ENCODE results near the gene FLT3. TPM values are rescaled to one million over a fixed set of nuclear protein-coding genes. Genes with fewer than 3 reads are reported as not detected.
"Not testable (repeated sequence)": the region's sequence is repeated elsewhere in the genome, so short reads cannot be mapped to it uniquely, and the experiment has no call there.

The FLT3 gene
- total RNA-seq, 1 donor from 2014 or later = 0.07 TPM

GRCh38 chr13:28048768-28049167 lies 51.6 kb downstream of the FLT3 start:
- ATAC-seq (no peak), DNase-seq (no peak)
- intact Hi-C loops (cut with micrococcal nuclease) = no loop called here

GRCh38 chr13:28047757-28048388 lies 52.5 kb downstream of the FLT3 start:
- intact Hi-C loops (cut with micrococcal nuclease) = no loop called here
- no peak for DNase-seq
- ATAC-seq = no peak

GRCh38 chr13:28046981-28047380 lies 53.4 kb downstream of the FLT3 start:
- ATAC-seq = no peak
- DNase-seq = no peak
- intact Hi-C loops (cut with micrococcal nuclease) = no loop called here

- DNase-seq (no peak), ATAC-seq (no peak)
- intact Hi-C loops (cut with micrococcal nuclease) = no loop called here
Measured at GRCh38 chr13:28045861-28046260, 54.5 kb downstream of the FLT3 start.

GRCh38 chr13:28044608-28045007 lies 55.8 kb downstream of the FLT3 start:
- DNase-seq = no peak
- intact Hi-C loops (cut with micrococcal nuclease) = no loop called here
- ATAC-seq = no peak

GRCh38 chr13:28043224-28043623 lies 57.2 kb downstream of the FLT3 start:
- no peak for DNase-seq
- ATAC-seq = no peak
- intact Hi-C loops (cut with micrococcal nuclease) = no loop called here

- ATAC-seq (no peak), DNase-seq (no peak)
- intact Hi-C loops (cut with micrococcal nuclease) = no loop called here
Measured at GRCh38 chr13:28041501-28041900, 58.9 kb downstream of the FLT3 start.

- ATAC-seq (no peak), DNase-seq (no peak)
- intact Hi-C loops (cut with micrococcal nuclease) = no loop called here
Measured at GRCh38 chr13:28041031-28041461, 59.3 kb downstream of the FLT3 start.

- DNase-seq = no peak
- intact Hi-C loops (cut with micrococcal nuclease) = no loop called here
Measured at GRCh38 chr13:28037399-28037798, 63.0 kb downstream of the FLT3 start.

GRCh38 chr13:28035146-28035782 lies 65.1 kb downstream of the FLT3 start:
- intact Hi-C loops (cut with micrococcal nuclease) = no loop called here
- ATAC-seq (no peak), DNase-seq (no peak)

More at GRCh38 chr13:28037399-28037798, 63.0 kb downstream of the FLT3 start:
- no peak for ATAC-seq

- no peak for ATAC-seq
- intact Hi-C loops (cut with micrococcal nuclease) = no loop called here
Measured at GRCh38 chr13:28033894-28034655, 66.3 kb downstream of the FLT3 start.

GRCh38 chr13:28032438-28032837 lies 67.9 kb downstream of the FLT3 start:
- ATAC-seq; intact Hi-C loops (cut with micrococcal nuclease); DNase-seq: not testable (repeated sequence)

More at GRCh38 chr13:28033894-28034655, 66.3 kb downstream of the FLT3 start:
- no peak for DNase-seq

GRCh38 chr13:28031896-28032288 lies 68.5 kb downstream of the FLT3 start:
- no peak for ATAC-seq
- no peak for DNase-seq
- intact Hi-C loops (cut with micrococcal nuclease) = no loop called here

GRCh38 chr13:28031220-28031895 lies 69.0 kb downstream of the FLT3 start:
- intact Hi-C loops (cut with micrococcal nuclease) = no loop called here
- peak; percentile 50 for DNase-seq
- peak; percentile 63 for ATAC-seq

- no peak for ATAC-seq
- intact Hi-C loops (cut with micrococcal nuclease) = no loop called here
- DNase-seq = no peak
Measured at GRCh38 chr13:28027607-28028364, 72.6 kb downstream of the FLT3 start.

- ATAC-seq = no peak
- DNase-seq = no peak
- intact Hi-C loops (cut with micrococcal nuclease) = no loop called here
Measured at GRCh38 chr13:28027071-28027470, 73.3 kb downstream of the FLT3 start.

GRCh38 chr13:28026508-28026907 lies 73.9 kb downstream of the FLT3 start:
- ATAC-seq (no peak), DNase-seq (no peak)
- intact Hi-C loops (cut with micrococcal nuclease) = no loop called here

- ATAC-seq (peak; percentile 31), DNase-seq (no peak)
- intact Hi-C loops (cut with micrococcal nuclease) = no loop called here
Measured at GRCh38 chr13:28022848-28023518, 77.4 kb downstream of the FLT3 start.

- intact Hi-C loops (cut with micrococcal nuclease) = no loop called here
Measured at GRCh38 chr13:28014301-28014700, 86.1 kb downstream of the FLT3 start.

More at GRCh38 chr13:28014301-28014700, 86.1 kb downstream of the FLT3 start:
- no peak for DNase-seq
- ATAC-seq = no peak
